Fibroblast of lung (primary cell): ENCODE results near the gene NLRP1. TPM values are rescaled to one million over a fixed set of nuclear protein-coding genes. Genes with fewer than 3 reads are reported as not detected.
A peak's percentile ranks its signal among the peaks of the same experiment; 100 is the strongest.

Experiments used
- DNase-seq, 2 donors: peaks; one replicate each; pipeline versions ENCODE4 v3.0.0 to v3.0.0-alpha.2; 2010; ENCODE audit warnings: low read depth in 2 of 2
- H2AFZ ChIP-seq: 2 replicates; pipeline ENCODE4 v1.5.1; 2012; ENCODE audit warnings: low read length, control low read depth, inconsistent platforms
- H3K27ac ChIP-seq: 2 replicates; pipeline ENCODE4 v1.5.1; 2011; ENCODE audit warnings: low read length, control low read depth; ENCODE audit not compliant: insufficient read depth
- H3K27me3 ChIP-seq: 2 replicates; pipeline ENCODE4 v1.5.1; 2011; ENCODE audit warnings: mild to moderate bottlenecking, low read length; ENCODE audit not compliant: control insufficient read depth, insufficient read depth
- H3K36me3 ChIP-seq: 2 replicates; pipeline ENCODE4 v1.5.1; 2011; ENCODE audit warnings: low read length; ENCODE audit not compliant: control insufficient read depth, insufficient read depth
- H3K4me1 ChIP-seq: 2 replicates; pipeline ENCODE4 v1.5.1; 2011; ENCODE audit warnings: low read length; ENCODE audit not compliant: control insufficient read depth, insufficient read depth; ENCODE audit errors: extremely low read depth
- H3K4me2 ChIP-seq: 2 replicates; pipeline ENCODE4 v1.5.1; 2011; ENCODE audit warnings: low read length, control low read depth; ENCODE audit not compliant: insufficient read depth; ENCODE audit errors: extremely low read depth
- H3K4me3 ChIP-seq, 4 experiments: fragments of 200-600 bp in 1 of 4; sonication (generic) in 1 of 4; replicated peaks in 1 of 4; 2 replicates each; pipeline ENCODE4 v1.5.1; 2011 to 2016; ENCODE audit warnings: low read length in 4 of 4, low read depth in 3 of 4, mild to moderate bottlenecking in 3 of 4, control low read depth in 2 of 4, inconsistent platforms in 1 of 4, mixed read lengths in 1 of 4; ENCODE audit not compliant: insufficient read depth in 1 of 4; ENCODE audit errors: control extremely low read depth in 1 of 4
- H3K79me2 ChIP-seq: 2 replicates; pipeline ENCODE4 v1.5.1; 2012; ENCODE audit warnings: mild to moderate bottlenecking, low read length, inconsistent platforms; ENCODE audit not compliant: control insufficient read depth, insufficient read depth
- H3K9ac ChIP-seq: 2 replicates; pipeline ENCODE4 v1.5.1; 2011; ENCODE audit warnings: mild to moderate bottlenecking, low read length, control low read depth; ENCODE audit not compliant: insufficient read depth
- H3K9me3 ChIP-seq: 2 replicates; pipeline ENCODE4 v1.5.1; 2012; ENCODE audit warnings: low read depth, low read length; ENCODE audit not compliant: control insufficient read depth, insufficient read depth
- H4K20me1 ChIP-seq: 2 replicates; pipeline ENCODE4 v1.5.1; 2011; ENCODE audit warnings: low read length; ENCODE audit not compliant: control insufficient read depth, insufficient read depth; ENCODE audit errors: extremely low read depth
- EZH2 ChIP-seq: IDR thresholded peaks from 2 replicates; pipeline ENCODE4 v1.5.1; 2012; ENCODE audit warnings: low read length, control low read depth, mild to moderate bottlenecking; ENCODE audit errors: missing control alignments
- polyA plus RNA-seq, 2 donors: library from polyadenylated mRNA; depleted of rRNA in 1 of 2; stranded (reverse) in 1 of 2; unstranded in 1 of 2; fragments of >200 nt; gene quantifications; 2 replicates each; pipeline ENCODE4 v1.2.1, GENCODE V29; 2011 to 2012; ENCODE audit warnings: missing spikeins in 1 of 2
- total RNA-seq: library from RNA; depleted of rRNA; stranded (reverse); fragments of >200 nt; gene quantifications from 2 replicates; pipeline ENCODE4 v1.2.1, GENCODE V29; 2014
- TF ChIP-seq, protein P1 (sequence below), 2 donors: IDR thresholded peaks in 1 of 2; conservative IDR thresholded peaks in 1 of 2; 1 replicate in 1 of 2; 2 replicates in 1 of 2; pipeline ENCODE4 v1.5.1; 2011 to 2012; ENCODE audit warnings: low read length in 2 of 2, control low read depth in 1 of 2, inconsistent platforms in 1 of 2, low read depth in 1 of 2, mild to moderate bottlenecking in 1 of 2

The NLRP1 gene
- total and polyA plus RNA-seq, 2 donors (not counting 1 experiment from before 2014, with no cell fraction given) = 22.1 to 23.1 TPM

- Histone ChIP-seq H3K27me3 (no peaks in the 10 kb centered on the region), H3K9ac (no peak overlapping the region), H3K79me2 (no peaks in the 10 kb centered on the region), H3K4me1 (no peaks in the 10 kb centered on the region), H3K27ac (no peak overlapping the region), H3K36me3 (no peaks in the 10 kb centered on the region), H3K4me2 (no peak overlapping the region), H3K4me3 (no peak overlapping the region), H4K20me1 (no peaks in the 10 kb centered on the region), H2AFZ (no peak overlapping the region), H3K9me3 (no peaks in the 10 kb centered on the region)
- TF ChIP-seq, protein P1, sequence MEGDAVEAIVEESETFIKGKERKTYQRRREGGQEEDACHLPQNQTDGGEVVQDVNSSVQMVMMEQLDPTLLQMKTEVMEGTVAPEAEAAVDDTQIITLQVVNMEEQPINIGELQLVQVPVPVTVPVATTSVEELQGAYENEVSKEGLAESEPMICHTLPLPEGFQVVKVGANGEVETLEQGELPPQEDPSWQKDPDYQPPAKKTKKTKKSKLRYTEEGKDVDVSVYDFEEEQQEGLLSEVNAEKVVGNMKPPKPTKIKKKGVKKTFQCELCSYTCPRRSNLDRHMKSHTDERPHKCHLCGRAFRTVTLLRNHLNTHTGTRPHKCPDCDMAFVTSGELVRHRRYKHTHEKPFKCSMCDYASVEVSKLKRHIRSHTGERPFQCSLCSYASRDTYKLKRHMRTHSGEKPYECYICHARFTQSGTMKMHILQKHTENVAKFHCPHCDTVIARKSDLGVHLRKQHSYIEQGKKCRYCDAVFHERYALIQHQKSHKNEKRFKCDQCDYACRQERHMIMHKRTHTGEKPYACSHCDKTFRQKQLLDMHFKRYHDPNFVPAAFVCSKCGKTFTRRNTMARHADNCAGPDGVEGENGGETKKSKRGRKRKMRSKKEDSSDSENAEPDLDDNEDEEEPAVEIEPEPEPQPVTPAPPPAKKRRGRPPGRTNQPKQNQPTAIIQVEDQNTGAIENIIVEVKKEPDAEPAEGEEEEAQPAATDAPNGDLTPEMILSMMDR (conservative IDR thresholded peaks at IDR 0.05 in 1 of 2, IDR thresholded peaks at IDR 0.05 in 1 of 2; ENCODE audit: low read depth in 1 of 2, low read length in 2 of 2) = no peak
- no peak for TF ChIP-seq EZH2
- DNase-seq = no peak
Measured at GRCh38 chr17:5565808-5566207, 18.5 kb downstream of the NLRP1 start.

DNA sequence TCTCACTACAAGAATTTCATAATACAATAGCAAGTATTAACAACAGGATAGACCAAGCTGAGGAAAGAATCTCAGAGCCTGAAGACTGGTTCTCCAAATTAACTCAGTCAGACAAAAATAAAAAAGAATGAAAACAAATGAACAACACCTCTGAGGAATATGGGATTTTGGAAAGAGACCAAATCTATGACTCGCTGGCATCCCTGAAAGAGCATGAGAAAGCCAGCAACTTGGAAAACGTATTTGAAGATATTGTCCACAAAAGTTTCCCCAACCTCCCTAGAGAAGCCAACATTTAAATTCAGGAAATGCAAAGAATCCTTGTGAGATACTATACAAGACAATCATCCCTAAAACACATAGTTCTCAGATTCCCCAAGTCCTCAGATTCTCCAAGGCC lies 20.9 kb downstream of the NLRP1 start:
- no peaks in the 10 kb centered on the region for H3K79me2 ChIP-seq
- DNase-seq = peak; percentile 19 to 29
- no peaks in the 10 kb centered on the region for H3K27me3 ChIP-seq
- TF ChIP-seq EZH2 = no peak
- TF ChIP-seq, protein P1 (conservative IDR thresholded peaks at IDR 0.05 in 1 of 2, IDR thresholded peaks at IDR 0.05 in 1 of 2; ENCODE audit: low read depth in 1 of 2, low read length in 2 of 2) = no peak
- H3K4me1 ChIP-seq = no peaks in the 10 kb centered on the region
- H4K20me1 ChIP-seq = no peaks in the 10 kb centered on the region
- H3K4me3 ChIP-seq = no peak overlapping the region
- H3K9ac ChIP-seq = no peak overlapping the region
- no peaks in the 10 kb centered on the region for H3K9me3 ChIP-seq
- no peak overlapping the region for H3K27ac ChIP-seq
- H3K36me3 ChIP-seq = peaks cover 1% of the 10 kb centered on the region
- no peak overlapping the region for H2AFZ ChIP-seq
- H3K4me2 ChIP-seq = no peak overlapping the region

DNA sequence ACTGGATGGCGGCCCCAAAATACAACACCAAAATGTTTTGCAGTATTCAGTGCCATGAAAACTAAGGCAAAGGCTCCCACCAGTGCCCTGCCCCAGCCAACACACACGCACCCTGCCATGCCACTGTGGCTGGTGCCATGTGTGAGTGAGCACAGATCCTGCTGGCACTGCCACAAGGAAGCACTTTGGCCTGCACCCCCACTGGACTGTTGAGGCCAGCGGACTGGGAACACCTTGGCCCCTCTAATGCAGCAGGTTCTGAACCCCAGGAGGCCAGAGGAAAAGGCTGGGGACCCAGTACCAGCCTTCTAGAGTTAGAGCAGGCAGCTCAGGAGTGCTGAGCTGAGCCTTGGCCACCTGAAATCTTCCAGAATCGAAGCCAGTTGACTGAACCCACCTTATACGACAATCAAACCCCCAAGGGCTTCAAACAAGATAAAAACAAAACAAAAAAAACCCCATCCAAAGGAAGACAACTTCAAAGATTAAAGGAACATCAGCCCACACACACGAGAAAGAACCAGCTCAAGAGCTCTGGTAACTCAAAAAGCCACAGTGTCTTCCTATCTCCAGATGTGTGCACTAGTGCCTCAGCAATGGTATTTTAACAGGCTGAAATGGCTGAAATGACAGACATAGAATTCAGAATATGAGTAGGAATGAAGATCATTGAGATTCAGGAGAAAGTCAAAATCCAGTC lies 21.5 kb downstream of the NLRP1 start:
- Histone ChIP-seq H3K27me3 (no peaks in the 10 kb centered on the region), H3K36me3 (peaks cover 3% of the 10 kb centered on the region), H3K4me2 (no peak overlapping the region), H3K9me3 (no peaks in the 10 kb centered on the region), H3K4me3 (no peak overlapping the region), H4K20me1 (no peaks in the 10 kb centered on the region), H2AFZ (no peak overlapping the region), H3K4me1 (peaks cover under 1% of the 10 kb centered on the region), H3K9ac (no peak overlapping the region), H3K27ac (no peak overlapping the region), H3K79me2 (no peaks in the 10 kb centered on the region)
- DNase-seq = no peak
- TF ChIP-seq EZH2 = no peak
- TF ChIP-seq, protein P1 (conservative IDR thresholded peaks at IDR 0.05 in 1 of 2, IDR thresholded peaks at IDR 0.05 in 1 of 2; ENCODE audit: low read depth in 1 of 2, low read length in 2 of 2) = no peak
